GM12891 (cell line): Measurements from ENCODE around the gene TNNT1.
"Not testable (repeated sequence)": the region's sequence is repeated elsewhere in the genome, so short reads cannot be mapped to it uniquely, and the experiment has no call there.

Experiments
- DNase-seq: peaks from one replicate; pipeline ENCODE4 v3.0.0; 2011; ENCODE audit warnings: low spot score; ENCODE audit not compliant: insufficient read length
- FAIRE-seq: peaks from 2 replicates; lab custom pipeline; 2011; peaks lifted over from hg19 to GRCh38; lab: Jason Lieb, UNC
- PAX5 ChIP-seq: IDR thresholded peaks from 2 replicates; pipeline ENCODE4 v1.6.1; 2011; ENCODE audit warnings: low read length, moderate library complexity, mild to moderate bottlenecking; ENCODE audit not compliant: insufficient read depth, severe bottlenecking
- POLR2A ChIP-seq: IDR thresholded peaks from 2 replicates; pipeline ENCODE4 v1.6.1; 2011; ENCODE audit warnings: low read depth, low read length, control low read depth
- POLR2AphosphoS5 ChIP-seq: IDR thresholded peaks from 2 replicates; pipeline ENCODE4 v1.6.1; 2011; ENCODE audit warnings: low read depth, low read length, control low read depth
- POU2F2 ChIP-seq: IDR thresholded peaks from 2 replicates; pipeline ENCODE4 v1.6.1; 2011; ENCODE audit warnings: low read depth, mild to moderate bottlenecking, control low read depth, low read length, moderate library complexity
- SPI1 ChIP-seq: IDR thresholded peaks from 2 replicates; pipeline ENCODE4 v1.6.1; 2011; ENCODE audit warnings: low read depth, low read length, control low read depth
- TAF1 ChIP-seq: IDR thresholded peaks from 2 replicates; pipeline ENCODE4 v1.6.1; 2011; ENCODE audit warnings: low read depth, low read length, control low read depth

The TNNT1 gene

GRCh38 chr19:55111238-55111831, 37.7 kb downstream of the TNNT1 start:
- FAIRE-seq (no peak), DNase-seq (no peak)
- TF ChIP-seq SPI1 (no peak), POLR2A (no peak), POLR2AphosphoS5 (no peak), TAF1 (no peak), PAX5 (no peak), POU2F2 (no peak)

GRCh38 chr19:55109527-55110291, 39.3 kb downstream of the TNNT1 start:
- no peak for FAIRE-seq
- TF ChIP-seq SPI1 (no peak), POLR2AphosphoS5 (no peak)
- DNase-seq, result no peak

GRCh38 chr19:55107252-55107651, 41.8 kb downstream of the TNNT1 start:
- FAIRE-seq, DNase-seq: not testable (repeated sequence)

GRCh38 chr19:55106591-55106990, 42.4 kb downstream of the TNNT1 start:
- FAIRE-seq, result no peak
- DNase-seq, result no peak

GRCh38 chr19:55105237-55105636, 43.8 kb downstream of the TNNT1 start:
- DNase-seq, result no peak
- no peak for FAIRE-seq
- no peak for TF ChIP-seq POU2F2
- no peak for TF ChIP-seq POLR2A
- no peak for TF ChIP-seq SPI1
- TF ChIP-seq POLR2AphosphoS5, result no peak
- no peak for TF ChIP-seq PAX5
- TF ChIP-seq TAF1, result no peak

More at GRCh38 chr19:55106591-55106990, 42.4 kb downstream of the TNNT1 start:
- no peak for TF ChIP-seq POU2F2
- TF ChIP-seq TAF1, result no peak
- no peak; the same call in 1 of the 2 replicates for TF ChIP-seq POLR2AphosphoS5
- no peak for TF ChIP-seq PAX5
- TF ChIP-seq SPI1, result no peak
- TF ChIP-seq POLR2A, result no peak

- DNase-seq (no peak), FAIRE-seq (no peak)
- TF ChIP-seq PAX5 (no peak), POLR2AphosphoS5 (no peak), POU2F2 (no peak), SPI1 (no peak)
Observed at GRCh38 chr19:55103190-55103589, 45.8 kb downstream of the TNNT1 start.

GRCh38 chr19:55101261-55101660, 47.7 kb downstream of the TNNT1 start:
- DNase-seq, result no peak
- TF ChIP-seq PAX5 (no peak), POLR2A (no peak), SPI1 (no peak), POU2F2 (no peak), TAF1 (no peak), POLR2AphosphoS5 (no peak)
- no peak for FAIRE-seq

- TF ChIP-seq POLR2A (no peak), TAF1 (no peak), POU2F2 (no peak), SPI1 (no peak), POLR2AphosphoS5 (no peak), PAX5 (no peak)
- DNase-seq (no peak), FAIRE-seq (no peak)
Observed at GRCh38 chr19:55099557-55100506, 49.2 kb downstream of the TNNT1 start.

- TF ChIP-seq TAF1, result no peak
- no peak for TF ChIP-seq POLR2A
- no peak for TF ChIP-seq SPI1
- TF ChIP-seq POLR2AphosphoS5, result no peak
- no peak for TF ChIP-seq PAX5
- TF ChIP-seq POU2F2, result no peak
- DNase-seq, result no peak
- no peak for FAIRE-seq
Observed at GRCh38 chr19:55098716-55099556, 50.1 kb downstream of the TNNT1 start.
